HG02852 (cell line): ENCODE data around the gene RHOB.

Experiments
- ATAC-seq: cut with Tn5 transposase; IDR thresholded peaks from one replicate; pipeline ENCODE4 v1.9.1; 2021; ENCODE audit warnings: mild to moderate bottlenecking, moderate library complexity; ENCODE audit not compliant: unreplicated experiment

RHOB gene

DNA sequence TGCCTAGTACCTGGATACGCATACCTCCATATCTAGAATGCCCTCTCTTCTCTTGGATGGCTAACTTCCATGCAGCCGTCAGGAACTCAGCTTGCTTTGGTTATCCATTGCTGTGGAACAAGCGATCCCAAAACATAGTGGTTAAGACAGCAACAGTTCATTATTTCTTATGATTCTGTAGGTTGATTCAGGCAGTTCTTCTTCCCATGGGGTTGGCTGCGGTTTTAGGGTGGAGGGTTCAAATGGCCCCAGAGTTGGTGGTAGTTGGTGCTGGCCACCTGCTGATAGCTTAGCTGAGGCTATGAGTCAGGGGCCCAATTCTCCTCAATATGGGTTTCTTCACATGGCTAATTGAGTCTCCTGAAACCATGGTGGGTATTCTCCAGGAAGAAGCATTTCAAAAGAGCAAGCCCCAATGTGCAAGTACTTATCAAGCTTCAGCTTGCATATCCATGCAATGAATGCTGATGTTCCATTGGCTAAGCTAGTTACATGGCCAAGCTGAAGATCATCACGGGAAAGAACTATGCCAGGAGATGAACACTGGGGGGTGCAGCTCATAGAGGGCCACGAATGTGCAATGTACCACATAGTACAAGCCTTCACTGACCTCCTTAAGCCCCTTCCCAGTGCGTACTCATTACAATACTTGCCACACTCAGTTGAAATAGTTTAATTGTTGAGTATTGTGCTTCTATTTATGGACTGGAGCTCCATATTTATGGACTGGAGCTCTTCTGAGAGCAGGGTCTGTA is 10.0 kb upstream of the RHOB start:
- ATAC-seq: no peak

DNA sequence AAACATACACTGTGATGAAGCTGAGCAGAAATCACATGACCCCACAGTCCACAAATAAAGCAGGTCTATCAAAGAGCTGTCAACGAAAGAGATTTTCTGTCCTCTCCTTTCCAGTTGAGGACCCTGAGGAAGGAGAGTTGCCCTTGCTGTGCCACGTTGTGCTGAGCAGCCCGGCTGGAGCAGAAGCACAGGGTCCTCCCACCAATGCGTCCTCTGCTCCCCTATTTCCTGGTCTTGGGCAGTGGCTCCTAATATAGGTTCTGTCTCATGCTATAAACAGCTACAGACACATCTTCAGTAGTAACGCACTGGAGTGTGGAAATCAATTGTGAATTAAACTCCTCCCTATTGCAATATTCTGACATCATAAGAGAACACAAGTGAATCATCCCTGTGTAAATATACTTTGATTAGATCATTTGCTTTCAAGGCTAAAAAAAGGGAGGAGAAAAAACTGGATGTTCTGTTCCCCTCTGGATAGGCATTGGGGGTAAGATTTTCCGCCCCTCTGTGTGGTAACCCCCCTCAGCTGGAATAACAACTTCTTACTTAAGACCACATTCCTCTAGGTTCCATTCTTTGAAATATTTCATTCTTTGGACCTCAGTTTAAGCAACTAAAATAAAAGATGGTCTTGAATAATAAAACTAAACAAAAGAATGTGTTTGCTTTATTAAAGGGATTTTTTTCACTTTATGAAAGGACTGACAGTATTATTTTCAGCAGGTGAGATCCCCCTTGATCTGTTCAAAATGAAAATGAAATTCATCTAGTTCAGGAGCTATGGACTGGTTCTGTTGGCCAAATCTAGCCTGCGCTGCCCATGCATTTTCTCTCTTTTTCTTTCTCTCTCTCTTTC is 8.3 kb upstream of the RHOB start:
- no peak for ATAC-seq

DNA sequence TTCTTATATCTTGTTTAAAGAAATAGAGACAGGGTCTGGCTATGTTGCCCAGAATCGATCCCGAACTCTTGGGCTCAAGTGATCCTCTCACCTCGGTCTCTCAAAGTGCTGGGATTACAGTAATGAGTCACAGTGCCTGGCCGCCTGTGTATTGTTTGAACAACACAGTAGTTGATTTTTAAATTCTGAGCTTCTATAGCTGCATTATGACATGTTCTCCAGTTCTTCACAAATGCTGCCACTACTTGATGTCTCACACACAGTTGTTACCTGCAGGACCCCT is 7.7 kb upstream of the RHOB start:
- no peak for ATAC-seq

DNA sequence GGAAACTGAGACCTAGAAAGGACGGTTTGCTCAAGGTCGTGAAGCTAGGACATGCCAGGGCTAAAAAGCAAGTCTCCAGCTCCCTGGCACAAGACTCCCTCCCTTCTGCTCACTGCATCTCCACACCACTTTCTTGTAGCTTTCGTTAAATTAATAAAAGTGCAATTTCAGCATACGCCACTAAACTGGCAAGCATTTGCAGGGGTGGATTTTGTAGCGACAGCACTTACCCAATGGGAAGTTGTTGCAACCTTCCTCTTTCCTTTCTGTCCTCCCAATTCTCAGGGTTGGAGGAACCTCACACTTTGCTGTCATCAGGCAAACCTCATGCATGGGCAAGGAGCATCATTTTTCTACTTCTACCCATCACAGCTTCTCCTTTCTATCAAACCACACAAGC is 7.4 kb upstream of the RHOB start:
- no peak for ATAC-seq

DNA sequence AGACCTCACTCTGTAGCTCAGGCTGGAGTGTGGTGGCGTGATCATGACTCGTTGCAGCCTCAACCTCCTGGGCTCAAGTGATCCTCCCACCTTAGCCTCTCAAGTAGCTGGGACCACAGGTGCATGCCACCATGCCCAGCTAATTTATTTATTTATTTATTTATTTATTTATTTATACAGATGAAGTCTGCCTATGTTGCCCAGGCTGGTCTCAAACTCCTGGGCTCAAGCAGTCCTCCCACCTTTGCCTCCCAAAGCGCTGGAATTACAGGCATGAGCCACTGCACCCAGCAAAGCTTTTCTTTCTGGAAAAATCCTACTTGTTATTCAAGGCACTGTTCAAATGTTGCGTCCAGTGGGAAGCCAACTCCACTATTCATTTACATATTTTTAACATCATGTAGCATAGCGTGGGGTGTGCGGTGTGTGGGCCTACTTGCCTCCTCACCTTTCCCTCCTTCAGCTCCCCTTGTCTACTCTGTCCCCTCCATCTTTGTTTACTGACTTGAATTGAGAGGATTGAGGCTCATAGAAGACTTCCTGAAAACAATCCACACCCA is 6.8 kb upstream of the RHOB start:
- ATAC-seq: no peak

DNA sequence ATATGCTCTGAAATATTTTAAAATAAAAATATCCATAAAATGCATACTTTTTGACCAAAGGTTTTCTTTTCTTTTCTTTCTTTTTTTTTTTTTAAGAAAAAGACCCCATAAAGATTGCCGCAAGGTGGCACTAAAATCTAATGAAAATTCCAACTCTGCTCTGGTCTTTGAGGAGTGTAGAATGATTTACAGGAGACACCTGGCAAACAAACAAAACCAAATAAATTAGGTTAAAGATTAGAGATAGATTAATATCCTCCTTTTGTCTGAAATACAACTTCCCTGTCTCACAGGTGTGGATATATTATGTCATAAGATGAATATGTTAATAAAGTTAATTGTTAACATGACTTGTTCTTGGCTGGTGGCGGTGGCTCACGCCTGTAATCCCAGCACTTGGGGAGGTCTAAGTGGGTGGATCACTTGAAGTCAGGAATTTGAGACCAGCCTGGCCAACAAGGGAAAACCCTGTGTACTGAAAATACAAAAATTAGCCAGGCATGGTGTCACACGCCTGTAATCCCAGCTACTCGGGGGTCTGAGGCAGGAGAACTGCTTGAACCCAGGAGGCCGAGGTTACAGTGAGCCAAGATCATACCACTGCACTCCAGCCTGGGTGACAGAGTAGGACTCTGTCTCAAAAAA is 3.5 kb upstream of the RHOB start:
- ATAC-seq: no peak

DNA sequence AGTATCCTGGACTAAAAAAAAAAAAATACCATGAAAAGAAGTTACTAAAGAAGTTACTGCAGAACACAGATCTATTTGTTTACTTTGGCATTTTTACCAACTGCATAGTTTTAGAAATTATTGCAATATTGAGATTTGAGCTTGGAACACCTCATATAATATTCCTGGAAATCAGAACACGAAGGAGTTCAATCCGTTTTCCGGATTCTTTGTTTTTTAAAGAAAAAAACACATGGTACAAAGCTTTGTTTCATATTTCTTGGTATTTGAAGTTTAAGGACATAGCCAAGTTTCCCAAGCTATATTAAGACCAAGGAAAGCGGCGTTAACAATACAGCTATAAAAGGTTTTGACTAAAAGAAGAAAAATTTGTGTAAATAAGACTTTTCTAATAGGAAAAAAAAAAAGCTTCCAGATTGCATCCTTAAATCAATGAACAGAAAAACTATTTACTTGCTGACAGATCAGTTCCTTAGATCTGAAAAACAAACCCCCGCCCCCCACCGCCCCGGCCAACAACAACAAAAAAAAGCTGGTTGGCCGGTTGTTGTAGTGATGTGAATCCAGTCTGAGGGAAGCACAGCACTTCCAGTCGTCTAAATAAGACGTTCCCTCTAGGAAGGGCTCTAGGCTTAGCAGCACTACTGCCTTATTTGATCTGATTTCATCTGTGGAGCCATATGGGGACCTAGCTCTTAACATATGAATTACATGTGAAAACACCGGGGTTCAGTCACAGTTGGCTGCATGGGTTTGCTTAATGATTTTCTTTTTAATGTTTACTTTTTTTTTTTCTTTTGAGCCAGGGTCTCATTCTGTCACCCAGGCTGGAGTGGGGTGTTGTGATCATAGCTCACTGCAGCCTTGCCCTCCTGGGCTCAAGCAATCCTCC is 2.5 kb upstream of the RHOB start:
- ATAC-seq: no peak

DNA sequence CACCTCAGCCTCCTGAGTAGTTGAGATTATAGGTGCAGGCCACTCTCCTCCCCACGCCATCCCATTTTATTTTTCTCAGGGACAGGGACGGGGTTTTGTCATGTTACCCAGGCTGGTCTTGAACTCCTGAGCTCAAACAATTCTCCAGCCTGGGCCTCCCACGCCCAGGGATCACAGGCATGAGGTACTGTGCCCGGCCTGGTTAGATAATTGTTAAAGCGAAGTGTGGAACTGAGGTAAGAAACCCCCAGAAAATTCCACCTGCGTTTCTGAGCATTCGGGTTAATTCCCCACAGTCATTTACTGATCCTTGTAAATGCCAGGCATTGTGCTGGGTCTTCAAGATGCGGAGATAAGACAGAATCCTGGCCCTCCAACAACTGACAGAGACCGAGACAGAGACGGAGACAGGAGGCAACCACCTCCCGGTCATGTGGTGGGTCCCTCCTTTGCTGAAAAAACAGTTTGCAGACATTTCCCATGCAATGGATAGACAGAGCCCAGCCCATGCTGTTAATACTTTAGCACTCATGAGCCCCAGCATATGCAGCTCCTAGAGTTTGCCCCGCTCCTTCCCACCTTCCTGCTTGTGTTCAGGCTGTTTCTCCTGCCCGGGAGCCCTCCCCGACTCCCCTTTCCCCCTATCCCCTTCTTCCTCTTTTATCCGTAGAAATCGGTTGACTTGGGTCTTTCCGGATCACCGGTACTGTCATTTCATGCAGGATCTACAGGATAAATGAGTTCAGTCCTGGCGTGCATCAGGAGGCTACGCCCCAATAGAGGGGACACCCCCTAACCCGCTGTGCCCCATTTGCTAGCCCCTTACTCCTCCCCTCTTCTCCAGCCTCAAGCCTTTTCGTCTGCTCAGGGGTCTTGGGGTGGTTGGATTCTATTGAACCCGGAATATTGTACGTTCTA is 1.6 kb upstream of the RHOB start:
- no peak for ATAC-seq

DNA sequence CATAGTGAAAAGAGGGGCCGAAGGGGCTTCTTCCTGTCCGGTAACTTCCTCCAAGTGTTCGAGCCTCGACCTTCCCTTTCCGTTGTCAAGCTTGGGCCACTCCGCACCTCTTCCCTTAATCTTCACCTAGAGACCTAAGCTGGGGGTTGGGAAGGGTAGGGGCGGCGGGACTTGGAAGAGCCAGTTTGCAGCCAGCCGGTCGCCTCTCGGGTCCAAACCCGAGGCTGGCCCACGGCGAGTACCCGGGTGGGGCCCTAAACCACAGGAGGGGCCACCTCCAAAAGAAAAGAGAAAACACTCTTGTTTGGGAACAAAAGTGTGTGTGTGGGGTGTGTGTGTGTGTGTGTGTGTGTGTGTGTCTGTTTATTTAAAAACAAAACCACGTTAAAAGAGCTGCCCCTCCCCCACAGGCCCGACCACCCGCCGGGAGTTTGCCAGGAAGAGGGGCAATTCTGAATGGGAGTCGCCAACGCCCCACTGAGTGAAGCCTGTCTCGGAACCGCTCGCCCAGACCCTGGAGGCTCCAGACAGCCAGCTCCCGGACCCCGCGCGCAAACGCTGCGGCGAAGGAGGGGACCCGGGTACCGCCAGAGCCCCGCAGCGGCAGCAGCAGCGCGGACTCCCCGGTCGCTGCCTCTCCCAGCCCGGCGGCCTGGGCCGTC is 488 bp upstream of the RHOB start:
- ATAC-seq: no peak

DNA sequence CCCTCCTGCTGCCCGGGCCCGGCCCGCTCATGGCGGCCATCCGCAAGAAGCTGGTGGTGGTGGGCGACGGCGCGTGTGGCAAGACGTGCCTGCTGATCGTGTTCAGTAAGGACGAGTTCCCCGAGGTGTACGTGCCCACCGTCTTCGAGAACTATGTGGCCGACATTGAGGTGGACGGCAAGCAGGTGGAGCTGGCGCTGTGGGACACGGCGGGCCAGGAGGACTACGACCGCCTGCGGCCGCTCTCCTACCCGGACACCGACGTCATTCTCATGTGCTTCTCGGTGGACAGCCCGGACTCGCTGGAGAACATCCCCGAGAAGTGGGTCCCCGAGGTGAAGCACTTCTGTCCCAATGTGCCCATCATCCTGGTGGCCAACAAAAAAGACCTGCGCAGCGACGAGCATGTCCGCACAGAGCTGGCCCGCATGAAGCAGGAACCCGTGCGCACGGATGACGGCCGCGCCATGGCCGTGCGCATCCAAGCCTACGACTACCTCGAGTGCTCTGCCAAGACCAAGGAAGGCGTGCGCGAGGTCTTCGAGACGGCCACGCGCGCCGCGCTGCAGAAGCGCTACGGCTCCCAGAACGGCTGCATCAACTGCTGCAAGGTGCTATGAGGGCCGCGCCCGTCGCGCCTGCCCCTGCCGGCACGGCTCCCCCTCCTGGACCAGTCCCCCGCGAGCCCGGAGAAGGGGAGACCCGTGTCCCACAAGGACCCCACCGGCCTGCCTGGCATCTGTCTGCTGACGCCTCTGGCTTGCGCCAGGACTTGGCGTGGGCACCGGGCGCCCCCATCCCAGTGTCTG is 767 bp downstream of the RHOB start:
- ATAC-seq: peak; percentile 17

DNA sequence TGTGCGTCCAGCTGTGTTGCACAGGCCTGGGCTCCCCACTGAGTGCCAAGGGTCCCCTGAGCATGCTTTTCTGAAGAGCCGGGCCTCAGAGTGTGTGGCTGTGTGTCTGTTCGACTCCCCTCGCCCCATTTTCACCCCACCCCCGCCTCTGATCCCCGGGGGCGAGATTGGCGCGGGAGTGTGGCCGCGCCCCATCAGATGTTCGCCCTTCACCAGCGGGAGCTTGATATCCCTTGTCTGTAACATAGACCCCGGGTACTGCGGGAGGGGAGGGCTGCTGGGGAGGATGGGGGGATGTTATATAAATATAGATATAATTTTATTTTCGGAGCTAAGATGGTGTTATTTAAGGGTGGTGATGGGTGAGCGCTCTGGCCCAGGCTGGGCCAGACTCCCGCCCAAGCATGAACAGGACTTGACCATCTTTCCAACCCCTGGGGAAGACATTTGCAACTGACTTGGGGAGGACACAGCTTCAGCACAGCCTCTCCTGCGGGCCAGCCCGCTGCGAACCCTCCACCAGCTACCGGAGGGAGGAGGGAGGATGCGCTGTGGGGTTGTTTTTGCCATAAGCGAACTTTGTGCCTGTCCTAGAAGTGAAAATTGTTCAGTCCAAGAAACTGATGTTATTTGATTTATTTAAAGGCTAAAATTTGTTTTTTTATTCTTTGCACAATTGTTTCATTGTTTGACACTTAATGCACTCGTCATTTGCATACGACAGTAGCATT is 1.5 kb downstream of the RHOB start:
- no peak for ATAC-seq

DNA sequence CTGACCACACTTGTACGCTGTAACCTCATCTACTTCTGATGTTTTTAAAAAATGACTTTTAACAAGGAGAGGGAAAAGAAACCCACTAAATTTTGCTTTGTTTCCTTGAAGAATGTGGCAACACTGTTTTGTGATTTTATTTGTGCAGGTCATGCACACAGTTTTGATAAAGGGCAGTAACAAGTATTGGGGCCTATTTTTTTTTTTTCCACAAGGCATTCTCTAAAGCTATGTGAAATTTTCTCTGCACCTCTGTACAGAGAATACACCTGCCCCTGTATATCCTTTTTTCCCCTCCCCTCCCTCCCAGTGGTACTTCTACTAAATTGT is 2.1 kb downstream of the RHOB start:
- ATAC-seq: no peak

DNA sequence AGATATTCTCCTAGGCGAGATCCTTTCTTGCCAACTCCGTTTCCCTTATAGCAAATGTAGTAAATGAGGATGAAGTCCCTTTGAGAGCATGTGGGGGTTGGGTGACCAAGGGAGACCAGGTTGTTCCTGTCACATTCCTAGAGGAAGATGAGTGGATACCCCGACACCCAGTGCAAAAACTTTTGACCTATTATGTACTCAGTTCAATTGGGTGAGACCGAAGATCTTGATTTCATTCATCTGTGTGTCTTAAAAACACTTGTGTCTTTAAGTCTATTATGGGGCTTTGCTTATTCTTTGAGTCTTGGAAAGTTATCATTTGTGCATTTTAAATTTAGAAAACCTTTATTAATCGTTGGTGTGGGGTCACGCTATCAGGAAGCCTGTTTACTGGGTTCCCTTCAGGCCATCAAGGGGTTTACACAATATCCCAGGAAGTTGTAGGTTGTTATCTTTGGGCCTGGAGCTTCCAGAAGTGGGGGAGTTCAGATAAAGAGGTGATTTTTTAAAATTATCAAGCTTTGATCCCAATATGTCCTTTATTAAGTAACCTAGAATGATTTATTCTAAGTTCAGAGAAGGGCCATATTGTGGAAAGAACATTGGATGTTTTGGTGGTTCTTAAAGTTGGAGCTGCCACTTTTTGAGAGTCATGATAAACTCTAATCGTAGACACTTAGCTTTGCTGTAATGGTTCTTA is 2.8 kb downstream of the RHOB start:
- ATAC-seq: no peak

DNA sequence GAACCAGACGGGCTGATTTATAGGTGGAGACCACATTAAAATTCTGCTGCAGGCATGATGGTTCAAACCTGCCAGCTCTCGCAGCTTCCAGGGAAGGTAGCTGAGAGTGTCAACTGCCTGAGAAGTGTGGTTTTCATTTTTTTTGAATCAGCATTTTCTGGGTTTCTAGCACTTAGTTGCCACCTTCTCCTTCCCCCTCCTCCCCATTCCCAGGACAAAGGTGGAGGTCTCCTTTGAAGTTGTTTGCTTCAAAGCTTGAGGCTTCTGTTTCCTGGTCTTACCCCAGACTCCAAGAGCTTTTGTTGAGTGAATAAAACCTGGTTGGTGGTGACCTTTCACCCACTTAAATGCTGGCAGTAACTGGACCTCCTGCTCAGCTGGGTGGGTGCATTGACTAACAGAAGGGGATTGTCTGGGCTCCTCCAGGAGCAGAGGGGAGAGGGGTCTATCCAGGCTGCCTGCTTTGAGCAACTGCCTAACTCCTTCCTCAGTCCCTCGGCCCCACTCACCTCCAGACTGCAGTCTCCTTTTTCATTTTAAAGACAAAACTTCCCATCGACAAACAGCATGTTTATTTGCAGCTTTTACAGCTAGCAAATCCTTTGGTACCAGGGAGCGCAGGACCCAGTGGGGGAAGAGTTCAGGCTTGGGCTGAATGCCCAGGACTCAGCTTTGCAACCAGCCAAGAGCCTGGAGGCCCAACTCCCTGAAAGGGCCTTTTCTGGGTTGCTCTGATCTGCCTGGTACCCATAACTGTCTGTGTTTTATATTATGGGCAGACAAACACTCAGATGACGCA is 3.5 kb downstream of the RHOB start:
- ATAC-seq: no peak

DNA sequence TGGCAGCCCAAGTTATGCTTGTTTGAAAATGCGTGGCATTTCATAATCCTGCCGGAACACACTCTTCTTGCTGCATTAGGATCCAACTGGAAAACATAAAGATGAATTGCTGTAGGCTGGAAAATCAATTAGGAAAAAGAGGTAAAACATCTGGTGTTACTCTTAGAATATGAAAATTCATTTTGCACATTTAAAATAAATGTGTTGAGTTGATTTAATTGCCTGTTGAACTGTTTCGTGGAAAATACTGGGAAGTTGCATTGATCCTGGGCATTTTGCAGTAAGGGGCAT is 4.1 kb downstream of the RHOB start:
- no peak for ATAC-seq

DNA sequence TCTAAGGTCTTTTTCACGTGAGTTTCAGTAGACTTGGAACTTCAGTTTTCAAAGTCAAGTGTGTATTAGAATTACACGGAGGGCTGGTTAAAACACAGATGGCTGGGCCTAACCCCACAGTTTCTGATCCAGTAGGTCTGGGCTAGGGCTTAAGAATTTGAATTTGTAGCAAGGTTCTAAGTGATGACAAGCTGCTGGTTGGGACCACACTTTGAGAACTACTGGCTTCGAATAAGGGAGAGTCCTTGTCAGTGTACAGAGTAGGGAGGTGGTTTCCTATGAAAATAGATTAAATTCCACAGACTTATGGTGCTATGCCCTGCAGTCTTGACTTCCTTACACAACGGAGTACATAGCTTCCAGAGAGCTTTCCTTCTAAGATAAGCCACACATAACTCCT is 4.5 kb downstream of the RHOB start:
- ATAC-seq: no peak
